Caki2 (cell line): ENCODE measurements around the gene IL10RB. TPM values are rescaled to one million over a fixed set of nuclear protein-coding genes. Genes with fewer than 3 reads are reported as not detected.
A peak's percentile ranks its signal among the peaks of the same experiment; 100 is the strongest.
"Not testable (repeated sequence)": the region's sequence is repeated elsewhere in the genome, so short reads cannot be mapped to it uniquely, and the experiment has no call there.

Source experiments
- DNase-seq: peaks from one replicate; pipeline ENCODE4 v3.0.0-alpha.2; 2015; ENCODE audit warnings: low read depth
- in situ Hi-C: cut with HindIII; loops from 2 replicates; pipeline ENCODE4 v1.10.0; 2016; ENCODE audit warnings: low sequenced_read_pairs, low pct_unique_long_range_greater_than_20kb, mixed read lengths
- total RNA-seq: library from RNA; depleted of rRNA; stranded (reverse); fragments of >200 nt; shearing (Covaris generic); gene quantifications from 2 replicates; pipeline ENCODE4 v1.2.3, GENCODE V29; 2014; ENCODE audit warnings: low replicate concordance

The IL10RB gene
- total RNA-seq, 1 experiment from 2014 or later = 64.9 TPM

GRCh38 chr21:33314111-33314510 is 47.9 kb downstream of the IL10RB start:
- no peak for DNase-seq
- in situ Hi-C loops = no loop called here

- in situ Hi-C loops = no loop called here
- no peak for DNase-seq
These were observed 50.0 kb downstream of the IL10RB start for GRCh38 chr21:33315946-33316710.

- no peak for DNase-seq
- in situ Hi-C loops = no loop called here
These were observed 51.0 kb downstream of the IL10RB start for GRCh38 chr21:33317145-33317544.

- no peak for DNase-seq
- in situ Hi-C loops = no loop called here
These were observed 51.8 kb downstream of the IL10RB start for GRCh38 chr21:33317786-33318486.

GRCh38 chr21:33321005-33321404 is 54.8 kb downstream of the IL10RB start:
- DNase-seq = not testable (repeated sequence)

GRCh38 chr21:33323610-33324009 is 57.4 kb downstream of the IL10RB start:
- in situ Hi-C loops, DNase-seq: not testable (repeated sequence)

More at GRCh38 chr21:33321005-33321404, 54.8 kb downstream of the IL10RB start:
- in situ Hi-C loops = not testable (repeated sequence)

GRCh38 chr21:33324291-33325221 is 58.4 kb downstream of the IL10RB start, which contains the start of gene IFNAR1:
IFNAR1 (plus strand) TSS chr21:33324970; CDS start chr21:33325056, 86 bp downstream.
- in situ Hi-C loops = no loop called here

GRCh38 chr21:33325222-33326067 is 59.3 kb downstream of the IL10RB start:
- DNase-seq = no peak
- in situ Hi-C loops = no loop called here

More at GRCh38 chr21:33324291-33325221, 58.4 kb downstream of the IL10RB start, which contains the start of gene IFNAR1:
- DNase-seq = peak; percentile 97

- no peak for DNase-seq
- in situ Hi-C loops = no loop called here
These were observed 61.2 kb downstream of the IL10RB start for GRCh38 chr21:33327326-33327725.

- in situ Hi-C loops = no loop called here
- DNase-seq = no peak
These were observed 61.7 kb downstream of the IL10RB start for GRCh38 chr21:33327792-33328433.

- in situ Hi-C loops = no loop called here
- DNase-seq = no peak
These were observed 64.6 kb downstream of the IL10RB start for GRCh38 chr21:33330726-33331125.

- in situ Hi-C loops = no loop called here
- no peak for DNase-seq
These were observed 66.0 kb downstream of the IL10RB start for GRCh38 chr21:33332143-33332542.

- in situ Hi-C loops = no loop called here
- no peak for DNase-seq
These were observed 68.0 kb downstream of the IL10RB start for GRCh38 chr21:33334191-33334590.

GRCh38 chr21:33334824-33335223 is 68.7 kb downstream of the IL10RB start:
- in situ Hi-C loops = no loop called here
- no peak for DNase-seq

GRCh38 chr21:33339135-33339534 is 73.0 kb downstream of the IL10RB start:
- in situ Hi-C loops = no loop called here
- no peak for DNase-seq

GRCh38 chr21:33339918-33340317 is 73.8 kb downstream of the IL10RB start:
- in situ Hi-C loops = no loop called here
- no peak for DNase-seq

GRCh38 chr21:33345751-33346238 is 79.6 kb downstream of the IL10RB start:
- DNase-seq = no peak
- in situ Hi-C loops = no loop called here
